SK-N-SH treated with all-trans-retinoic acid at 6 μM for 48 hours (cell line): ENCODE results near the gene SAMD4A.

Experiments used
- GLIS3 ChIP-seq: fragments of 250-450 bp; sonication (Bioruptor Pico); IDR thresholded peaks from 2 replicates; pipeline ENCODE4 v1.5.0; 2020; ENCODE audit warnings: mild to moderate bottlenecking, moderate library complexity
- PPARA ChIP-seq: fragments of 250-450 bp; sonication (Bioruptor Pico); IDR thresholded peaks from 2 replicates; pipeline ENCODE4 v1.5.0; 2020; ENCODE audit warnings: mild to moderate bottlenecking, borderline replicate concordance
- TOX ChIP-seq: fragments of 250-450 bp; sonication (Bioruptor Pico); IDR thresholded peaks from 2 replicates; pipeline ENCODE4 v1.8.0; 2021; ENCODE audit warnings: mild to moderate bottlenecking, moderate library complexity, borderline replicate concordance
- ZFP3 ChIP-seq: fragments of 250-450 bp; sonication (Bioruptor Pico); IDR thresholded peaks from 2 replicates; pipeline ENCODE4 v1.5.0; 2020; ENCODE audit warnings: mild to moderate bottlenecking, moderate library complexity
- ZNF565 ChIP-seq: fragments of 450-650 bp; formaldehyde crosslinking; conservative IDR thresholded peaks from 2 replicates; pipeline ENCODE4 v1.5.0; 2020; ENCODE audit warnings: low read depth, mild to moderate bottlenecking, moderate library complexity
- ZNF70 ChIP-seq: fragments of 450-650 bp; formaldehyde crosslinking; IDR thresholded peaks from 2 replicates; pipeline ENCODE4 v1.5.0; 2020; ENCODE audit warnings: mild to moderate bottlenecking, moderate library complexity
- ZNF8 ChIP-seq: fragments of 450-650 bp; formaldehyde crosslinking; IDR thresholded peaks from 2 replicates; pipeline ENCODE4 v1.5.0; 2020; ENCODE audit warnings: mild to moderate bottlenecking, moderate library complexity
- TF ChIP-seq, protein P1 (sequence below): fragments of 250-450 bp; sonication (Bioruptor Pico); IDR thresholded peaks from 2 replicates; pipeline ENCODE4 v1.5.1; 2020; ENCODE audit warnings: low read depth, mild to moderate bottlenecking, moderate library complexity
- TF ChIP-seq, protein P2 (sequence below): fragments of 250-450 bp; sonication (Bioruptor Pico); IDR thresholded peaks from 2 replicates; pipeline ENCODE4 v1.5.1; 2021; ENCODE audit warnings: mild to moderate bottlenecking, moderate library complexity
- TF ChIP-seq, protein P3 (sequence below): fragments of 250-450 bp; sonication (Bioruptor Pico); IDR thresholded peaks from 2 replicates; pipeline ENCODE4 v1.8.0; 2020; ENCODE audit warnings: mild to moderate bottlenecking, moderate library complexity, borderline replicate concordance
- TF ChIP-seq, protein P4 (sequence below): fragments of 250-450 bp; sonication (Bioruptor Pico); IDR thresholded peaks from 2 replicates; pipeline ENCODE4 v1.8.0; 2021; ENCODE audit warnings: low read depth, mild to moderate bottlenecking, moderate library complexity, borderline replicate concordance

GRCh38 chr14:54577977-54578376 is 11.0 kb downstream of the SAMD4A start:
- TF ChIP-seq, protein P1, sequence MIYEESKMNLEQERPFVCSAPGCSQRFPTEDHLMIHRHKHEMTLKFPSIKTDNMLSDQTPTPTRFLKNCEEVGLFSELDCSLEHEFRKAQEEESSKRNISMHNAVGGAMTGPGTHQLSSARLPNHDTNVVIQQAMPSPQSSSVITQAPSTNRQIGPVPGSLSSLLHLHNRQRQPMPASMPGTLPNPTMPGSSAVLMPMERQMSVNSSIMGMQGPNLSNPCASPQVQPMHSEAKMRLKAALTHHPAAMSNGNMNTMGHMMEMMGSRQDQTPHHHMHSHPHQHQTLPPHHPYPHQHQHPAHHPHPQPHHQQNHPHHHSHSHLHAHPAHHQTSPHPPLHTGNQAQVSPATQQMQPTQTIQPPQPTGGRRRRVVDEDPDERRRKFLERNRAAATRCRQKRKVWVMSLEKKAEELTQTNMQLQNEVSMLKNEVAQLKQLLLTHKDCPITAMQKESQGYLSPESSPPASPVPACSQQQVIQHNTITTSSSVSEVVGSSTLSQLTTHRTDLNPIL (CRISPR knock-in tag): no peak
- TF ChIP-seq ZFP3: no peak
- TF ChIP-seq TOX (CRISPR knock-in tag): no peak
- no peak for TF ChIP-seq GLIS3
- TF ChIP-seq, protein P2, sequence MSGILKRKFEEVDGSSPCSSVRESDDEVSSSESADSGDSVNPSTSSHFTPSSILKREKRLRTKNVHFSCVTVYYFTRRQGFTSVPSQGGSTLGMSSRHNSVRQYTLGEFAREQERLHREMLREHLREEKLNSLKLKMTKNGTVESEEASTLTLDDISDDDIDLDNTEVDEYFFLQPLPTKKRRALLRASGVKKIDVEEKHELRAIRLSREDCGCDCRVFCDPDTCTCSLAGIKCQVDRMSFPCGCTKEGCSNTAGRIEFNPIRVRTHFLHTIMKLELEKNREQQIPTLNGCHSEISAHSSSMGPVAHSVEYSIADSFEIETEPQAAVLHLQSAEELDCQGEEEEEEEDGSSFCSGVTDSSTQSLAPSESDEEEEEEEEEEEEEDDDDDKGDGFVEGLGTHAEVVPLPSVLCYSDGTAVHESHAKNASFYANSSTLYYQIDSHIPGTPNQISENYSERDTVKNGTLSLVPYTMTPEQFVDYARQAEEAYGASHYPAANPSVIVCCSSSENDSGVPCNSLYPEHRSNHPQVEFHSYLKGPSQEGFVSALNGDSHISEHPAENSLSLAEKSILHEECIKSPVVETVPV (CRISPR knock-in tag): no peak
- TF ChIP-seq, protein P3, sequence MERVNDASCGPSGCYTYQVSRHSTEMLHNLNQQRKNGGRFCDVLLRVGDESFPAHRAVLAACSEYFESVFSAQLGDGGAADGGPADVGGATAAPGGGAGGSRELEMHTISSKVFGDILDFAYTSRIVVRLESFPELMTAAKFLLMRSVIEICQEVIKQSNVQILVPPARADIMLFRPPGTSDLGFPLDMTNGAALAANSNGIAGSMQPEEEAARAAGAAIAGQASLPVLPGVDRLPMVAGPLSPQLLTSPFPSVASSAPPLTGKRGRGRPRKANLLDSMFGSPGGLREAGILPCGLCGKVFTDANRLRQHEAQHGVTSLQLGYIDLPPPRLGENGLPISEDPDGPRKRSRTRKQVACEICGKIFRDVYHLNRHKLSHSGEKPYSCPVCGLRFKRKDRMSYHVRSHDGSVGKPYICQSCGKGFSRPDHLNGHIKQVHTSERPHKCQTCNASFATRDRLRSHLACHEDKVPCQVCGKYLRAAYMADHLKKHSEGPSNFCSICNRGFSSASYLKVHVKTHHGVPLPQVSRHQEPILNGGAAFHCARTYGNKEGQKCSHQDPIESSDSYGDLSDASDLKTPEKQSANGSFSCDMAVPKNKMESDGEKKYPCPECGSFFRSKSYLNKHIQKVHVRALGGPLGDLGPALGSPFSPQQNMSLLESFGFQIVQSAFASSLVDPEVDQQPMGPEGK (CRISPR knock-in tag): no peak
- no peak for TF ChIP-seq ZNF70 (CRISPR knock-in tag)
- TF ChIP-seq ZNF8: no peak
- TF ChIP-seq, protein P4, sequence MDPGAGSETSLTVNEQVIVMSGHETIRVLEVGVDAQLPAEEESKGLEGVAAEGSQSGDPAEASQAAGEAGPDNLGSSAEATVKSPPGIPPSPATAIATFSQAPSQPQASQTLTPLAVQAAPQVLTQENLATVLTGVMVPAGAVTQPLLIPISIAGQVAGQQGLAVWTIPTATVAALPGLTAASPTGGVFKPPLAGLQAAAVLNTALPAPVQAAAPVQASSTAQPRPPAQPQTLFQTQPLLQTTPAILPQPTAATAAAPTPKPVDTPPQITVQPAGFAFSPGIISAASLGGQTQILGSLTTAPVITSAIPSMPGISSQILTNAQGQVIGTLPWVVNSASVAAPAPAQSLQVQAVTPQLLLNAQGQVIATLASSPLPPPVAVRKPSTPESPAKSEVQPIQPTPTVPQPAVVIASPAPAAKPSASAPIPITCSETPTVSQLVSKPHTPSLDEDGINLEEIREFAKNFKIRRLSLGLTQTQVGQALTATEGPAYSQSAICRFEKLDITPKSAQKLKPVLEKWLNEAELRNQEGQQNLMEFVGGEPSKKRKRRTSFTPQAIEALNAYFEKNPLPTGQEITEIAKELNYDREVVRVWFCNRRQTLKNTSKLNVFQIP (CRISPR knock-in tag): no peak
- TF ChIP-seq PPARA: no peak
- TF ChIP-seq ZNF565 (CRISPR knock-in tag): no peak
